ENCODE measurements around the gene AP2A1.

DNA sequence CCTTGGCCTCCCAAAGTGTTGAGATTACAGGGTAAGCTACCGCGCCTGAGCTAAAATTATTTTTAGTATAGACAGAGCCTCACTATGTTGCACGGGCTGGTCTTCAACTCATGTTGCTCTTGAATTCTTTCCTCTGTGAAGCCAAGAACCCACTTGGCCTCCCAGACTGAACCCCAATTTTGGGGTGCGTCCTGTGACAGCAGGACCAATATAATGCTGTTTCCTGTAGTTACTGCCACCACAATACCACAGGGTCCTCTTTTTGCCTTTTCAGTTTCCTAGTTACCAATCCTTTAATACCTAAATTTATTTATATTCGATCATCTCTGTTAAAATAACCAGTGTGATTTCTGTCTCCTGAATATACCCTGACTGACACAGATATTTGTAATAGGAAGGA, 36.6 kb upstream of the AP2A1 start:
- no peak for TF ChIP-seq CTCF (IDR thresholded peaks at IDR 0.05; ENCODE audit: poor library complexity, severe bottlenecking)
- no peak for TF ChIP-seq SMC3 (conservative IDR thresholded peaks at IDR 0.05; ENCODE audit: poor library complexity)
- TF ChIP-seq EZH2 (IDR thresholded peaks at IDR 0.05; ENCODE audit: borderline replicate concordance, insufficient read depth, low read length, poor library complexity, severe bottlenecking) = no peak

All from neural cell (in vitro differentiated cells).